IPS-20b (cell line): ENCODE measurements around the gene RAD21L1.

Experiments
- H3K27ac ChIP-seq: one replicate; pipeline ENCODE4 v1.5.1; 2013; ENCODE audit warnings: low read length
- H3K27me3 ChIP-seq: 2 replicates; pipeline ENCODE4 v1.6.1; 2013; ENCODE audit warnings: mild to moderate bottlenecking, low read length, inconsistent platforms; ENCODE audit not compliant: insufficient read depth
- H3K36me3 ChIP-seq: 2 replicates; pipeline ENCODE4 v1.6.1; 2013; ENCODE audit warnings: low read depth, mild to moderate bottlenecking, inconsistent platforms, low read length, moderate library complexity; ENCODE audit not compliant: insufficient read depth
- H3K4me1 ChIP-seq: 2 replicates; pipeline ENCODE4 v1.6.1; 2013; ENCODE audit warnings: mild to moderate bottlenecking, control low read depth, inconsistent platforms, low read length, moderate library complexity; ENCODE audit not compliant: insufficient read depth
- H3K4me3 ChIP-seq: 2 replicates; pipeline ENCODE4 v1.5.1; 2013; ENCODE audit warnings: mild to moderate bottlenecking, low read length, inconsistent platforms
- H3K9ac ChIP-seq: 2 replicates; pipeline ENCODE4 v1.6.1; 2013; ENCODE audit warnings: low read depth, mild to moderate bottlenecking, inconsistent platforms, low read length, moderate library complexity
- H3K9me3 ChIP-seq: 2 replicates; pipeline ENCODE4 v1.6.1; 2013; ENCODE audit warnings: mild to moderate bottlenecking, low read depth, low read length, inconsistent platforms; ENCODE audit not compliant: insufficient read depth

RAD21L1 gene

DNA sequence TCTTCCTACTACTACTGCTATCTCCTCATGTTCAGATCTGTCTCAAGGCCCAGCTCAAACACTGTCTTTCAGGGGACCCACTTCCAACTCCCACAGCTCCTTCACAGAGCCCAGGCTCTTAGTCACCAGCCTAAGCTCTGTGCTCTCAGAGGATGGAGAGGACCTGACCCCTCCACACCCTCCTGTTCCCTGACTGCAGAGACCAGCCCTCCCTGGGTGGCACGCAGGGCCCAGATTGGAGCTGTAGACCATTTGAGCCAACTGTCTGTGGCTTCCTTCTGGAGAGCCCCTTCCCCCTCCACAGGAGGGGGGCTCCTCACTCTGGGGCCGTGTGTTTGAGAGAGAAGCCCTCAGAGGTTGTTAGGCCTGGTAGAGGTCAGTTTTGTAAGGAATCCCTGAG, 50.1 kb downstream of the RAD21L1 start:
- H3K27ac ChIP-seq, result no peak overlapping the region
- no peaks in the 10 kb centered on the region for H3K27me3 ChIP-seq
- H3K36me3 ChIP-seq, result no peaks in the 10 kb centered on the region
- no peaks in the 10 kb centered on the region for H3K4me1 ChIP-seq
- no peak overlapping the region for H3K9ac ChIP-seq
- no peaks in the 10 kb centered on the region for H3K9me3 ChIP-seq
- H3K4me3 ChIP-seq, result no peak overlapping the region

GRCh38 chr20:1277529-1278322, 51.9 kb downstream of the RAD21L1 start:
- H3K9me3 ChIP-seq, result no peaks in the 10 kb centered on the region
- no peak overlapping the region for H3K9ac ChIP-seq
- H3K27ac ChIP-seq, result no peak overlapping the region
- H3K27me3 ChIP-seq, result no peaks in the 10 kb centered on the region
- H3K36me3 ChIP-seq, result no peaks in the 10 kb centered on the region
- no peaks in the 10 kb centered on the region for H3K4me1 ChIP-seq
- no peak overlapping the region for H3K4me3 ChIP-seq

GRCh38 chr20:1278993-1279392, 53.1 kb downstream of the RAD21L1 start:
- H3K36me3 ChIP-seq, result no peaks in the 10 kb centered on the region
- H3K27ac ChIP-seq, result no peak overlapping the region
- no peaks in the 10 kb centered on the region for H3K27me3 ChIP-seq
- H3K4me1 ChIP-seq, result no peaks in the 10 kb centered on the region
- H3K9me3 ChIP-seq, result no peaks in the 10 kb centered on the region
- no peak overlapping the region for H3K9ac ChIP-seq
- no peak overlapping the region for H3K4me3 ChIP-seq

DNA sequence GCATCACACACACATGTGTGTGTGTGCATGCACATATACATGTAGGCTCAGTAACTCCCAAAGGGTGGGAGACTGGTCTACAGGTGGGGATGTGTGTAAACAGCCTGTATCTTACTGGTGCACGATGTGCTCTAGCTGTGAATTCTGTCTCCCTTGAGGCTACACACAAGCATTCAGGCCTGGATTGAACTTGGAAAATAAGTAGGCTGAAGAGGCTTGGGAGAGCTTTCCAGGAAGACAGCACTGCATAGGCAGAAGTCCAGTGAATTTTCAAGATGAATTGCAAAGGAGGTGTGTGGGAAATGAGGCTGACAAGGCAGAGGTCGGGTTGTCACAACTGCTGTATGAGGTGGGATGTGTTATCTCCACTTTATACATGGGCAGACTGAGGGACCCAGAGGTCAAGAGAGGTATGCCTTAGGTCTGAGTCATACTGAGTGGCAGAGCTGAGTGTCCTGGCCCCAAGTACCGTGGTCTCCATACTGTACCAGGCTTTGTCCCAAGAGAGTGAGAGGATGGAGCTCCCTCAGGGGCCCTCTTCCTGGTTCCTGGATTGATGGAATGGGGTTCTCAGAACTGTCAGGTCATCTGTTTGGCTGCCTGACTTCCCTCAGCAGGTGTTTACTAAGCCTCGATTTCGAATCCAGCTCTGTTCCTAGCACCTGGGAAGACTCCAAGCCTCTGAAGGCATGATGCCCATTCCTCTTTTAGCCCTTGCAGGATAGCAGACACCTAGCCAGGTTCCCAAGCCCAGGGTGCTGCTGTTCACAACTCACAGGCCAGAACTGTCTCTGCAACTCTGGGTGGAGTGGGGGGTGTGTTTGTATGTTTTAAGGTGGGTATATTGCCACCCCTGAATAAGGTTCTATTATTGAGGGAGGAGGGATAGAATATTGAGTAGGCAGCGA, 54.6 kb downstream of the RAD21L1 start:
- Histone ChIP-seq H3K9ac (no peak overlapping the region), H3K4me1 (no peaks in the 10 kb centered on the region), H3K27me3 (no peaks in the 10 kb centered on the region), H3K9me3 (no peaks in the 10 kb centered on the region), H3K36me3 (no peaks in the 10 kb centered on the region), H3K4me3 (no peak overlapping the region), H3K27ac (no peak overlapping the region)

DNA sequence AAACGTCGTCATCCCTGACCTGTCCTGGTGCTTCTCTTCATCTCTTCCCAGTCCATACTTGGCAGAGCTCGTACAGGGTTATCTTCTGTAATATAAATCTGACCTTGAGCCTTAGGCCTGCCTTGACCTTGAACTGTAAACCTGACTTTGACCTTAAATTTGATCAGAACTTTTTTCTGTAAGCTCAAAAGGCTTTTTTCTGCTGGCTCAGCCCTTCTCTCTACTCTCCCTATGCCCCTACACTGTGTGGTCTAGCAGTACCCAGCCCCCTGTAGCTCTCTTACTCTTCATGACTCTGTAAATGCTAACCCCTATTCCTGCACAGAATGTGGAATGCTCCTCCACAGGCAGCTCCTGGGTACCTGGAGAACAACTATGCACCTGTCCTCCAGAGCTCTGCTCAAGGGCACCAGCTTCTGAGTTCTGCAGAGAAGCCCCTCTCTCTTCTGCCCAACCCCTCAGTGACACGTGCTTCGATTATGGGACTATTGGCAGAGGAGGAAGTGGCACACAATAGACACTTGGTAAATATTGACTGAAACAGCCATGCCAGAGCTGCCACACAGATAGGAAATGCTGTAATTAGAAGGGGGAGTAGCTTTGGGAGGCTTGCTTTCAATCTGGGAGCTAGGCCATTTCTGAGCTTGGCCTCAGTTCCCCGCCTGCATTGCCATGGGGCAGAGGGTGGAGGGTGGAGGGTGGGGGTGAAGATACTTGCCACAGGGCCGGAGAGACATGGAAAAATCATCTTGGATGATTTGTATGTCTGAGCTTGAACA, 55.6 kb downstream of the RAD21L1 start:
- Histone ChIP-seq H3K36me3 (no peaks in the 10 kb centered on the region), H3K4me3 (no peak overlapping the region), H3K9ac (no peak overlapping the region), H3K4me1 (no peaks in the 10 kb centered on the region), H3K27me3 (no peaks in the 10 kb centered on the region), H3K9me3 (no peaks in the 10 kb centered on the region), H3K27ac (no peak overlapping the region)

- H3K27ac ChIP-seq, result no peak overlapping the region
- no peaks in the 10 kb centered on the region for H3K9me3 ChIP-seq
- H3K4me1 ChIP-seq, result no peaks in the 10 kb centered on the region
- no peaks in the 10 kb centered on the region for H3K36me3 ChIP-seq
- no peak overlapping the region for H3K4me3 ChIP-seq
- no peak overlapping the region for H3K9ac ChIP-seq
- H3K27me3 ChIP-seq, result no peaks in the 10 kb centered on the region
These were observed 57.1 kb downstream of the RAD21L1 start for GRCh38 chr20:1282966-1283365.

DNA sequence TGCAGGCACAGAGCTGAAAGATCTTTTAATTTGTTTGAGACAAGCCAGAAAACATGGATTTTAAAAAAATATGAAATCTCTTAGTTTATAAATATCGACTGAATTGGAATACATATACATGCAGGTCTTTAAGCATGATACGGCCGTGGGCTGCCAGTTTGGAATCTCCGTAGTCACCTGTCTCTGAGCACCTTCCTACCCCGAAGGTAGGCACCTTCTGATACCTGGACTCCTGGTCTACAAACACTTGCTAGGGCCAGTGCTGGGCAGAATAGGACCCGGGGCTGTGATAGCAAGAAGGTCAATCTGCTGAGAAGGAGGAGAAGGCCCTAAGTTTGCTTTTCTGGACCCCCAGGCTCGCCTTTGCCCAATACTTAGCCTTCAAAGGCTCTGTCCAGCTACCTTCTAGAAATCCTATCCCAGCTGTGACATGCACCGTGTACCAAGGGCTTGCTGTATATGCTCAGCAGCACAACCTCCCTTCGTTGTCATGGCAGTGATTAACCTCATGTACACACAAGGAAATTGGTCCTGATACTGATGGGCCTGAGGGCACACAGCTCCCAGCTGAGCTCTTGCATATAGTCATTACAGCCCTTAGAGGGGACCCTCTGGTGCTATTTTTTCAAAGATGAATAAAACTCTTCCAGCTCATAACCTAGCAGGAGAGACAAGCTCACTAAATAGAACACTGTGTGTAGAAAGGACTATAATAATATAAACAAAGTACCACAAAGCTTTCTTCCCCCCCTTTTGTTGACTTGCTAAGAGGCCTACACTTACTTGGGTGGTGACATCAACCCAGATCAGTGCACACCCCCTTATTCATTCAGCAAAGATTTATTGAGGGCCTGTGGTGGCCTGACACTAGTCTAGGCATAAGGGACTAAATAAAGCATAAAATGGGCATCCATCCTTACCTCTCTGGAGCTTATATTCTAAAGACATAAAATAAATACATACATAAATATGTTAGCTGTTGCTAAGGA, 58.0 kb downstream of the RAD21L1 start:
- no peak overlapping the region for H3K9ac ChIP-seq
- H3K27me3 ChIP-seq, result no peaks in the 10 kb centered on the region
- H3K27ac ChIP-seq, result no peak overlapping the region
- no peak overlapping the region for H3K4me3 ChIP-seq
- H3K4me1 ChIP-seq, result no peaks in the 10 kb centered on the region
- no peaks in the 10 kb centered on the region for H3K36me3 ChIP-seq
- no peaks in the 10 kb centered on the region for H3K9me3 ChIP-seq

DNA sequence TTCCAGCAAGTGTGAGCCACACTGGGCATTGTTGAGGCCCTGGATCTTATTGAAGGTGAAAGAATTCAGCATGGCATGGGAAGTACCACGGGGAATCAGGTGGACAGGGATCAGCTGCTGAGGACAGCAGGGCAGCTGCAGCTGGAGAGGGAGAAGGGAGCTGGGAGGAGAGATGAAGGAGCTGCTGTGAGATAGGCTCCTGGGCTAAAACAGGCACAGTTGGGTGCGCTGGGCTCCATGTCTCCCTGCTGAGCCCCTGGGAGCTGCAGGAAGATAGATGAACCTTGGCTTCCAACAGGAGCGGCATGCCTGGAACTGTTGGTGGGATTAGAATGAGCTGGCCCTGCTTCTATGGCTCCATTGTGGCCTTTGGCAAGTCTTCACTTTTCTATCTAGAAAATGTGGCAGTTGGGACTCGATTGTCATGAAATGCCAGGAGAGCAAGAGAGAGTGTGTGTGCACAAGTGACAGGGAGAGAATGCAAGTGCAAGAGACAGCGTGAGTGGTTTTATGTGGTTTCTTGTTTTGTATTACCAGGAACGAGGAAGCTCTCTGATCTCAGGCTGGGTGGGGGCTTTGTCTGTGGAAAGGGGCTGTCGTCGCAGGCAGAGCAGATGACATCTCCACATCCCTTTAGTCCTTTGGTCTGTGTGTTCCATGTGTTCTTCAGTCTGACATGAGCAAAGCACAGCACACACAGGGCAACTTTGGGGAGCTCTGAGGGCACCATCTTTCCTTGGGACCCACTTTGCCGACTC, 60.6 kb downstream of the RAD21L1 start:
- no peaks in the 10 kb centered on the region for H3K27me3 ChIP-seq
- no peaks in the 10 kb centered on the region for H3K36me3 ChIP-seq
- H3K9ac ChIP-seq, result no peak overlapping the region
- no peaks in the 10 kb centered on the region for H3K4me1 ChIP-seq
- no peak overlapping the region for H3K4me3 ChIP-seq
- H3K9me3 ChIP-seq, result no peaks in the 10 kb centered on the region
- no peak overlapping the region for H3K27ac ChIP-seq

DNA sequence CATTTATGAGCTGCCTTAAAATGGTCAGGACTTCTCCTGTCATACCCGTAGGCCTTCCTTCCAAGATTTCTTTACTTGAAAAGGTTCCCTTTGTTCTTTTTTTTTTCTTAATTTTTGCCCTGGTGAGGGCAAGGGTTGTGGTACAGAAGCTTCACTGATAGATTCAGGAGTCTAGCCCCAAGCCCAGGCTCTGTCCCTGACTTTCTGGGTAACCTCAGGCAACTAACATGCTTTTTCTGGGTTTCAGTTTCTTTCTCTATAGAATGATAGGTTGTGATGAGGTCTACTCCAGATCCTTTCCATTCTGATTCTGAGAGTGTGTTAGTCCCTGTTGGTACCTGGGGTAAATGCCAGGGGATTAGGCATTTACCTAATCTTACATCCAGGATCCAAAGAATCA, 61.5 kb downstream of the RAD21L1 start:
- no peak overlapping the region for H3K27ac ChIP-seq

GRCh38 chr20:1287787-1288569, 62.1 kb downstream of the RAD21L1 start:
- Histone ChIP-seq H3K27ac (no peak overlapping the region), H3K4me3 (no peak overlapping the region), H3K9ac (no peak overlapping the region), H3K27me3 (no peaks in the 10 kb centered on the region), H3K9me3 (no peaks in the 10 kb centered on the region), H3K4me1 (no peaks in the 10 kb centered on the region), H3K36me3 (no peaks in the 10 kb centered on the region)

More for the DNA sequence above, 61.5 kb downstream of the RAD21L1 start:
- Histone ChIP-seq H3K36me3 (no peaks in the 10 kb centered on the region), H3K9me3 (no peaks in the 10 kb centered on the region), H3K4me1 (no peaks in the 10 kb centered on the region), H3K4me3 (no peak overlapping the region), H3K9ac (no peak overlapping the region), H3K27me3 (no peaks in the 10 kb centered on the region)
